H1 (cell line): ENCODE measurements around the gene ENOX2.

Experiments
- CTCF ChIP-seq, 3 experiments: IDR thresholded peaks; 1 replicate in 2 of 3; 2 replicates in 1 of 3; pipeline versions ENCODE4 v1.5.1 to v1.6.1; 2011; ENCODE audit warnings: low read length in 3 of 3, mild to moderate bottlenecking in 3 of 3, inconsistent platforms in 2 of 3, low read depth in 1 of 3, moderate library complexity in 1 of 3; ENCODE audit not compliant: insufficient read depth in 1 of 3; ENCODE audit errors: control extremely low read depth in 1 of 3
- EP300 ChIP-seq, 2 experiments: IDR thresholded peaks; 1 replicate in 1 of 2; 2 replicates in 1 of 2; pipeline ENCODE4 v1.6.1; 2011 to 2012; ENCODE audit warnings: low read depth in 2 of 2, low read length in 2 of 2, mild to moderate bottlenecking in 2 of 2, borderline replicate concordance in 1 of 2, inconsistent platforms in 1 of 2, moderate library complexity in 1 of 2
- TBP ChIP-seq: IDR thresholded peaks from 2 replicates; pipeline ENCODE4 v1.6.1; 2011; ENCODE audit warnings: low read depth, low read length, improper control_type of control experiment

GRCh38 chrX:130771230-130771629, 131.8 kb downstream of the ENOX2 start:
- no peak for TF ChIP-seq CTCF (IDR thresholded peaks at IDR 0.05; ENCODE audit: control extremely low read depth in 1 of 3, insufficient read depth in 1 of 3, low read depth in 1 of 3, low read length in 3 of 3)
- no peak for TF ChIP-seq TBP
- no peak for TF ChIP-seq EP300 (IDR thresholded peaks at IDR 0.05; ENCODE audit: borderline replicate concordance in 1 of 2, low read depth in 2 of 2, low read length in 2 of 2)
